A549 treated with Hydrocortisone at 1 μM for 4 hours (cell line): Measurements from ENCODE around the gene DTX2. TPM values are rescaled to one million over a fixed set of nuclear protein-coding genes. Genes with fewer than 3 reads are reported as not detected.

Experiments used
- total RNA-seq: library from RNA; stranded (reverse); fragments of 200-300 nt; extraction: Qiagen RNA extraction; gene quantifications from 5 replicates; pipeline ENCODE4 v1.2.3, GENCODE V29; 2022

The DTX2 gene
- total RNA-seq, result 25.3 to 33.9 TPM (median 30.2 TPM) in 5 replicates

GRCh38 chr7:76461464-76462101 lies at the start of gene DTX2:
DTX2 (plus strand) TSS chr7:76461709; CDS start chr7:76480510, 18,801 bp downstream.

DNA sequence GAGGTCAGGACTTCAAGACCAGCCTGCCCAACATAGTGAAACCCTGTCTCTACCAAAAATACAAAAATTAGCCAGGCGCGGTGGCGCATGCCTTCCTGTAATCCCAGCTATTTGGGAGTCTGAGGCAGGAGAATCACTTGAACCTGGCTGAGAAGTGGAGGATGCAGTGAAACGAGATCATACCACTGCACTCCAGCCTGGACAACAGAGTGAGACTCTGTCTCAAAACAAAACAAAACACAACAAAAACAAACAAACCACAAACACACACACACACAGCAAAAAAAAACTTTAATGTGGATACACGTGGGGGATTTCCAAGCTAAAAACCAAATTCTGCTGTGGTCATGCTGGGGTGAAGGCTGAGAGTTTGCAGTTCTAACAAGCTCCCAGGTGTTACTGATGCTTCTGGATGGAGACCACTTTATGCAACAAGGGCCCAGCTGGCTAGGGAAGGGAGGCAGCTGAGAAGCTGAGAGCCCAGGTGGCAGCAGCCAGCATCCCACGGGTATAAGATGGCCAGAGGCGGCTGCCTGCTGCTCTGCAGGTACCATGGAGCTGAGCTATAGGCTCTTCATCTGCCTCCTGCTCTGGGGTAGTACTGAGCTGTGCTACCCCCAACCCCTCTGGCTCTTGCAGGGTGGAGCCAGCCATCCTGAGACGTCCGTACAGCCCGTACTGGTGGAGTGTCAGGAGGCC lies 36.9 kb upstream of the DTX2 start, which contains the start of gene ZP3:
Gene ZP3, plus strand, starts transcription at position 538 of the 699 bp plus-strand sequence. Its CDS starts 15 bp downstream, at position 553.

DNA sequence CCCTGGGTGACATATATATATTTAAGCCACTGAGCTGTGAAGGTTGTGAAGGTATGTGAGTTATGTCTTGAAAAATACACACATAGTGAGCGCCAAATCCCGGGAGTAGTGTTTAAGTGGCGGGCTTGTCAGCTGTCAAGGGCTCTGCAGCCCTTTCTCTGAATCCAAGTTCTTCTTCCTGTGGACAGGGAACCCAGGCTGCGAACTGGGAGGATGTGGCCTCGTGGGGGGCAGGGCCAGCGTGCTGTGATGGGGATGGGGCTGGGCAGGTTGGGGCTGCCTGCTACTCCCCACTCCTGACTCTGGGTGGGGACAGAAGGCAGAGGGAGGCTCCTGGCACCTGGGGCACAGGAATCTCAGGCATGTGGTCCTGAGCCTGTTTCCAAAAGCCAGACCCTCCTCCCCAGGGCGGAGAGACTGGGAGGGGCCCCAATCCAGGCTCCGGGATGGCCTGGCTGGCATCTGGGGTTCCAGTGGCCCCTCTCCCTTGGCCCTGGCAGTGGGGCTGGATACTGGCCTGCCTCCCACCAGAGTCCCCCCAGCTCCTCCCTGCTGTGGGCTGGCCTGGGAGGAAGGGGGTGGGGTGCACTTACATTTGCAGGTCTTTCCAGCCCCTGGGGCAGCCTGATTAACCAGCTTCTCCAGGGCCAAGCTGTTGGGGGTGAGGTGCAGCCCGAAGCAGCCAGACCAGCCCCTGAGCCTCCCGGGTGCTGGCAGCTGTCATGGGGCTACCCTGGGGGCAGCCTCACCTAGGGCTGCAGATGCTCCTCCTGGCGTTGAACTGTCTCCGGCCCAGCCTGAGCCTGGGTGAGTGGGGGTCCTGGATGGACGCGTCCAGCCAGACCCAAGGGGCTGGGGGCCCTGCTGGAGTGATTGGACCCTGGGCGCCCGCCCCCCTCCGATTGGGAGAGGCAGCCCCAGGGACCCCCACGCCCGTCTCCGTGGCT lies 48.7 kb downstream of the DTX2 start, which contains the start of gene UPK3B:
Gene UPK3B, plus strand, starts transcription at position 622 of the 947 bp plus-strand sequence. Its CDS starts 101 bp downstream, at position 723.

GRCh38 chr7:76543197-76543596 lies 81.7 kb downstream of the DTX2 start, which contains the start of gene SPDYE16:
SPDYE16 (minus strand) TSS chr7:76543297; CDS start chr7:76541459, 1,838 bp downstream.

Other genes with a start within 250 kb of the DTX2 start
- gene HSPB1, start 159.0 kb upstream of the DTX2 start, total RNA-seq, result 815 to 1,578 TPM (median 1,448 TPM) in 5 replicates
- 196 to 280 TPM (median 223 TPM) in 5 replicates for gene YWHAG, start 102.7 kb upstream of the DTX2 start, total RNA-seq
- gene SSC4D, start 52.0 kb upstream of the DTX2 start, total RNA-seq, result 0.71 to 1.4 TPM (median 1.1 TPM) in 5 replicates
- gene ZP3, start 36.8 kb upstream of the DTX2 start, total RNA-seq, result 14.0 to 22.8 TPM (median 19.9 TPM) in 5 replicates
- gene UPK3B, start 48.8 kb downstream of the DTX2 start, total RNA-seq, result 11.5 to 19.6 TPM (median 17.6 TPM) in 5 replicates
- not detected in 5 replicates for gene SPDYE16, start 81.6 kb downstream of the DTX2 start, total RNA-seq
- 22.8 to 25.9 TPM (median 24.8 TPM) in 5 replicates for gene POMZP3, start 165.6 kb downstream of the DTX2 start, total RNA-seq